ENCODE data around the gene ELMO1.

DNA sequence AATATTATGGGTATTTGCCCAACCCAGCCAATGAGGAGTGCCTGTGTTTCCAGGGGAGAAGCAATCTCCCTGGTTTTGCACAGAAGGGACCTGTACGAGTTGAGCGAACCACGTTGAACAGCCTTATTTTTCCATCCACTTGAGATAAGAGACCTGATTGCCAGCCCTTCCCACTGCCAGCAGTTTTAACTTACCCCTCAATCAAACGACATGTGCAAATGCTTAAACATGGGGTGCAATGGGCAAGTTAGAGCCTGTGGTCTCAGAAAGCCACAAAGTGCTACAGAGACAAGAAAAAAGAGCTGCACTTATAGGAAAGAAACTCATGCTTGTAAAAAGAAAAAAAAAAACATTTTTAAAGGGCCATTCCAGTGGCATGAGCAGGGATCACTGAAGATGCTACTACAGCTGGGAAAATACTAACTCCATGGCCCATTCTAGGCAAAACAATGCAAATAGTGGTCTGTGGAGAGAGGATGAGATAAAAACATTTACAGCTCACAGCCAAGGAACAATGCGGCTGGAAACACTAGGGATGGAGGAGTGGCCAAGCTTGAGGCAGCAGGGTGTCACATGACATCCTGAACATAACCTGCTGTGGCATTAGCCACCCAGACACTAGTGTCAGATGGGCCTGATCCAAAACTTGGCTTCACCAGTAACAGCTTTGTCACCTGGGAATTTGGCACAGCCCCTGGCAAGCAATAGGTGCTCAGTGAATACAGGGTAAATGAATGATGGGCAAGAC, 162.8 kb downstream of the ELMO1 start:
- TF ChIP-seq CTCF (IDR thresholded peaks at IDR 0.05): no peak
- TF ChIP-seq POLR2A (IDR thresholded peaks at IDR 0.05): no peak

Measured in lower leg skin (tissue), 3 donors.